Activated CD8-positive, alpha-beta T cell treated with anti-CD3 and anti-CD28 coated beads for 36 hours (primary cell): ENCODE results near the gene OR9A2. TPM values are rescaled to one million over a fixed set of nuclear protein-coding genes. Genes with fewer than 3 reads are reported as not detected.
A peak's percentile ranks its signal among the peaks of the same experiment; 100 is the strongest.

ENCODE experiments used
- ATAC-seq: fragments of 200-7000 bp; cut with Tn5 transposase; one replicate; pipeline ENCODE4 v1.10.0; 2021; ENCODE audit warnings: mild to moderate bottlenecking, moderate library complexity
- CTCF ChIA-PET: fragments of 350-600 bp; sonication (Branson Sonifier 250); formaldehyde crosslinking; loops from one replicate; lab custom pipeline; 2021; ENCODE audit warnings: antibody characterized with exemption; lab: Charles Lee
- POLR2A ChIA-PET: fragments of 350-600 bp; sonication (Branson Sonifier 250); formaldehyde crosslinking; loops from one replicate; lab custom pipeline; 2021; ENCODE audit warnings: antibody characterized with exemption; lab: Charles Lee
- DNase-seq: peaks from one replicate; pipeline ENCODE4 v3.0.0-alpha.2; 2020
- H3K27ac Mint-ChIP-seq: one replicate; pipeline ENCODE4 v1.8.0; 2021; ENCODE audit warnings: mild to moderate bottlenecking, mixed read lengths
- H3K27me3 Mint-ChIP-seq: one replicate; pipeline ENCODE4 v1.8.0; 2021; ENCODE audit warnings: mixed read lengths
- H3K36me3 Mint-ChIP-seq: one replicate; pipeline ENCODE4 v1.8.0; 2021; ENCODE audit warnings: low read depth, mixed read lengths
- H3K4me1 Mint-ChIP-seq: one replicate; pipeline ENCODE4 v1.8.0; 2021; ENCODE audit warnings: low read depth, mixed read lengths
- H3K4me3 Mint-ChIP-seq: one replicate; pipeline ENCODE4 v1.8.0; 2021; ENCODE audit warnings: mild to moderate bottlenecking, moderate library complexity, mixed read lengths
- H3K9me3 Mint-ChIP-seq: one replicate; pipeline ENCODE4 v1.8.0; 2021; ENCODE audit warnings: mixed read lengths
- CTCF ChIP-seq: fragments of 200-600 bp; IDR thresholded peaks from one replicate; pipeline ENCODE4 v1.8.0; 2022; ENCODE audit warnings: antibody characterized with exemption, mild to moderate bottlenecking
- intact Hi-C: fragments of 100-400 bp; cut with micrococcal nuclease; formaldehyde crosslinking; loops from one replicate; pipeline ENCODE4 v1.10.0; 2022
- total RNA-seq, 2 experiments: library from RNA; stranded (reverse); gene quantifications; one replicate each; pipeline ENCODE4 v1.2.3, GENCODE V29; 2021

OR9A2 gene
- total RNA-seq, 2 experiments from 2014 or later: not detected

DNA sequence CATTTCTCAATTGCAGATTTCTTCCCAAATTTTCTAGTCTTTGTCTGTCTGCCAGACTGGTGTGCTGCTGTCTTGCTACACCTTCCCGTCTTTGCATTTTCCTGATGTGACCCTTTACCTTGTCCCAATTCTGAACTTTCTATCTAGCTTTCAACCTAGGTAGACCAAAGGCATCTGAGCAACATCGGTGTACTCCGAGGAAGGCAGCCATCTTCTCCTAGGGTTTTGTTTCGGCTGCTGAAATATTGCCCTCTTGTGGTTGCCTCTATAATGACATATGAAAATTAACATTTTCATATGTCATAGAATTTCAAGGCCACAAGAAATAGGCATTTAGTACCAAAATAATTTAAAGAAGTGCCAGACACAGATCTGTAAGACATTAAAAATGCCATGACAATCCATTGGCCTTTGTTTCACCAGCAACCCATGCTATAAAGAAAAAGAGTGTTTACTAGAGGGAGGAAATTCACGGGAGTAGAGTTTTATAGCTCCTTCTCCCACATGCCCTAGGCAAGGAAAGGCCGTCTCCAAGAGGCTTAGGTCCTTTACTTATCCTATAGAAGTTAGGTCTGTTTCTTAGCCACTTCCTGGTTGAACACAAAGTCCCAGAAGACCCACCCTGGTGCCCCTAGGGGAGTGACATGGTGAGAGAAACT is 23.4 kb downstream of the OR9A2 start:
- Mint-ChIP-seq H3K9me3 (no peaks in the 10 kb centered on the region), H3K4me1 (peaks cover 9% of the 10 kb centered on the region), H3K4me3 (peak overlapping the region; percentile 57), H3K27me3 (peaks cover 3% of the 10 kb centered on the region), H3K36me3 (no peaks in the 10 kb centered on the region), H3K27ac (no peak overlapping the region)
- TF ChIP-seq CTCF: peak; percentile 57
- CTCF ChIA-PET: interaction anchor here (0.6 to 15.9 kb wide), 40 partner anchors 8 to 1028 kb away, joined by 3 to 380 read pairs (median 6); partner anchors contain the start of genes EPHB6 and TAS2R40
- DNase-seq: peak; percentile 45
- peak; percentile 71 for ATAC-seq
- intact Hi-C loops: loop anchor here (2.0 kb wide), 1 partner anchor 123 kb away; no protein-coding TSS in a partner anchor
- POLR2A ChIA-PET: interaction anchor here (0.9 kb wide), 1 partner anchor 149 kb away, joined by 3 read pairs; the partner anchor contains the start of gene EPHB6

- Mint-ChIP-seq H3K36me3 (no peaks in the 10 kb centered on the region), H3K27ac (no peak overlapping the region)
- POLR2A ChIA-PET: interaction anchor here (0.9 kb wide), 1 partner anchor 148 kb away, joined by 3 read pairs; the partner anchor contains the start of gene EPHB6
Measured at GRCh38 chr7:143002898-143003297, 24.0 kb downstream of the OR9A2 start.

DNA sequence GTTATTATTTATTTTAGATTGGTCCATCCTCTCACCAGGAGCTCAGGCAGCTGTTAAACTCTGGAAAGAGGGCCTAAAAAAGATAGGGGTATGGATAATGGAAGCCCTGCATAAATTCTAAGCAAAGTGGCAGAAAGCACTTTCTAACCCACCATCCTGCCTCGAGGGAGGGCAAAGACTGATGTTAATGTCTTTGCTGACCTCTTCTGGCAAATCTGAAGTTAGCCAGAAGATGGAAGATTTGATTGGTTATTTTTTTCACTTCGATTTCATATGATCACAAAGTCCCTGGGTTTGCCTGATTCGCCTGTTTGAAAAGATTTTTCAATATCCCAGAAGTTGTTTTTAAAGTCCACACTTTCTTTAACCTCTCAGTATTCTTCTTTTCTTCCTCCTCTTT is 24.8 kb downstream of the OR9A2 start:
- H3K4me1 Mint-ChIP-seq: peaks cover 5% of the 10 kb centered on the region
- no peak for TF ChIP-seq CTCF
- POLR2A ChIA-PET: no interaction called here
- CTCF ChIA-PET: interaction anchor here (0.6 to 15.9 kb wide), 35 partner anchors 9 to 698 kb away, joined by 3 to 380 read pairs (median 5); partner anchors contain the start of genes EPHB6 and TAS2R40
- ATAC-seq (no peak), DNase-seq (peak; percentile 19)
- H3K27me3 Mint-ChIP-seq: no peaks in the 10 kb centered on the region
- H3K27ac Mint-ChIP-seq: no peak overlapping the region
- H3K9me3 Mint-ChIP-seq: no peaks in the 10 kb centered on the region
- no peaks in the 10 kb centered on the region for H3K36me3 Mint-ChIP-seq
- intact Hi-C loops: loop anchor here (2.0 kb wide), 1 partner anchor 121 kb away; no protein-coding TSS in a partner anchor
- H3K4me3 Mint-ChIP-seq: no peak overlapping the region

More at GRCh38 chr7:143002898-143003297, 24.0 kb downstream of the OR9A2 start:
- peaks cover 2% of the 10 kb centered on the region for H3K27me3 Mint-ChIP-seq
- peaks cover 7% of the 10 kb centered on the region for H3K4me1 Mint-ChIP-seq
- ATAC-seq (no peak), DNase-seq (no peak)
- no peaks in the 10 kb centered on the region for H3K9me3 Mint-ChIP-seq
- TF ChIP-seq CTCF: no peak
- intact Hi-C loops: loop anchor here (2.0 kb wide), 1 partner anchor 122 kb away; no protein-coding TSS in a partner anchor
- CTCF ChIA-PET: interaction anchor here (0.6 to 15.9 kb wide), 47 partner anchors 9 to 1027 kb away, joined by 3 to 380 read pairs (median 5); partner anchors contain the start of genes EPHB6 and TAS2R40
- H3K4me3 Mint-ChIP-seq: peak overlapping the region; percentile 57

GRCh38 chr7:143000648-143001047 is 26.3 kb downstream of the OR9A2 start:
- Mint-ChIP-seq H3K36me3 (no peaks in the 10 kb centered on the region), H3K27me3 (no peaks in the 10 kb centered on the region), H3K4me3 (no peak overlapping the region), H3K9me3 (no peaks in the 10 kb centered on the region), H3K27ac (no peak overlapping the region), H3K4me1 (peaks cover 5% of the 10 kb centered on the region)
- ChIA-PET POLR2A (no interaction called here), CTCF (interaction anchor here (1.0 to 15.9 kb wide), 8 partner anchors 11 to 697 kb away, joined by 3 to 380 read pairs (median 20); partner anchors contain the start of gene TAS2R40)
- DNase-seq (no peak), ATAC-seq (no peak)
- intact Hi-C loops: no loop called here
- no peak for TF ChIP-seq CTCF

DNA sequence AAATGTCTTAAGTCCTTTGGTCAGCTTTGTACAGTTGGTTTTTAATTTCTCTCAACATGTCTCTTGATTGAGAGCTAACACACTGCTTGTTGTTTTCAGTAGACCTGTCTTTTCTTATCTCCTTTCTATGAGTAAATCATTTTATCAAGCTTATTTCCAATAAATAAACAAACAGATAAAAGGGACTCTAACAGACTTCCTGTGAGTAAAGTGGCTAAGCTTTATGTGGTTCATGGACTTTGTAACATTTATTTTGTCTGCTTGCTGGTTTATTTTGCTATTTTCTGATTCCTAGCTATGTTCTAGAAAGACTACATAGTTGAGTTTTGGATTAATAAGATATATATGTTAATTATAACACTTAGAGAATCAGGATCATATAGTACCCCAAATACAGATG is 27.1 kb downstream of the OR9A2 start:
- intact Hi-C loops: no loop called here
- CTCF ChIA-PET: interaction anchor here (1.3 to 15.9 kb wide), 5 partner anchors 8 to 219 kb away, joined by 3 to 380 read pairs (median 6); partner anchors contain the start of genes EPHB6 and TAS2R40

More for the DNA sequence above, 27.1 kb downstream of the OR9A2 start:
- no peak overlapping the region for H3K27ac Mint-ChIP-seq
- no peak for DNase-seq
- no peak for ATAC-seq
- no peak for TF ChIP-seq CTCF
- H3K36me3 Mint-ChIP-seq: no peaks in the 10 kb centered on the region
- no peaks in the 10 kb centered on the region for H3K27me3 Mint-ChIP-seq
- H3K4me1 Mint-ChIP-seq: peaks cover 5% of the 10 kb centered on the region
- H3K4me3 Mint-ChIP-seq: no peak overlapping the region
- POLR2A ChIA-PET: no interaction called here
- no peaks in the 10 kb centered on the region for H3K9me3 Mint-ChIP-seq
